GM12872 (cell line): Measurements from ENCODE around the gene LITAFD.

ENCODE experiments used
- CTCF ChIP-seq: IDR thresholded peaks from 3 replicates; pipeline ENCODE4 v1.5.1; 2011; ENCODE audit warnings: low read depth, mild to moderate bottlenecking, low read length, moderate library complexity; ENCODE audit not compliant: insufficient read depth

LITAFD gene

GRCh38 chr16:8874388-8874787 is 7.8 kb upstream of the LITAFD start:
- TF ChIP-seq CTCF = no peak

- TF ChIP-seq CTCF = no peak
These were observed 4.1 kb upstream of the LITAFD start for GRCh38 chr16:8877894-8878522.

- TF ChIP-seq CTCF = no peak
These were observed 3.6 kb upstream of the LITAFD start for GRCh38 chr16:8878523-8878911.

GRCh38 chr16:8880839-8881510 is 1.2 kb upstream of the LITAFD start:
- no peak for TF ChIP-seq CTCF

GRCh38 chr16:8882725-8883377 is 700 bp downstream of the LITAFD start:
- no peak for TF ChIP-seq CTCF

GRCh38 chr16:8885674-8886592 is 3.8 kb downstream of the LITAFD start:
- TF ChIP-seq CTCF = 0 out of 3 replicates have a peak, but pooled peaks have one; percentile 1
